HG02642 (cell line): ENCODE results near the gene SLC25A48.
"Not testable (repeated sequence)": the region's sequence is repeated elsewhere in the genome, so short reads cannot be mapped to it uniquely, and the experiment has no call there.

ENCODE experiments used
- ATAC-seq: cut with Tn5 transposase; IDR thresholded peaks from one replicate; pipeline ENCODE4 v1.9.1; 2021; ENCODE audit warnings: mild to moderate bottlenecking; ENCODE audit not compliant: unreplicated experiment, poor library complexity

Gene SLC25A48

DNA sequence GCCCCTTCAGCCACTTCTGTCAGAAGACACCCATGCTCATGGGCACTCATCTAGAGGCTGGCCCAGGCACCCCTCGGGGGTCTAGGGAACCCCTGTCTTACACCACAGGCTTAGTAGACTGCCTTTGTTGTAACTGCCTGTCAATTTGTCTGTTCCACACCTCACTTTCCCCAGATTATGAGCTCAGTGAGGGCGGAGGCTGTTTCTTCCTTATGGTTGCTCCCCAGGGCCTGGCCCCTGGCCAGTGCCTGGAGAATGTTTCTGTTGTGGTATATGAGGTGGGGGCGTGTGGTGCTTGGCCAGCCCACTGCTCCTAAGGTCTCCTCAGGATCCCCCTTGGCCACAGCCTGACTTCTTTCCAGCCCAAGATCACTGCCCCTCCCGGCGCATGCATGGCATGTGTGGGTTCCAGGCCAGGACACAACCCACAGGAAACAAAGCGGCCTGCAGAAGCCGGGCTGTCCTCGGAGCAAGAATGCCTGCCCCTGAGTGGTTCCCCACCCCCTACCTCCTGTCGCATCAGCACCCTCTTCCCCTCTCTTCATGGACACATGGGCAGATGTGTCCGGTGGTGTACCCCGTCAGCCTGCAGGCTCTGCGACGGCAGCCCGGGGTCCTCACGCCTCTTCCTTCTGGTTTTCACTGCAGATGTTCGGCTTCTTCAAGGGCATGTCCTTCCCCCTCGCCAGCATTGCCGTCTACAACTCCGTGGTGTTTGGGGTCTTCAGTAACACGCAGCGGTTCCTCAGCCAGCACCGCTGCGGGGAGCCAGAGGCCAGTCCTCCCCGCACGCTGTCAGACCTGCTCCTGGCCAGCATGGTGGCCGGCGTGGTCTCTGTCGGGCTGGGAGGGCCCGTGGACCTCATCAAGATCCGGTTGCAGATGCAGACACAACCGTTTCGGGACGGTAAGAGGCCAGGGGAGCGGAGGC lies 17.7 kb downstream of the SLC25A48 start:
- ATAC-seq = no peak

GRCh38 chr5:135857630-135858311 lies 23.3 kb downstream of the SLC25A48 start:
- no peak for ATAC-seq

- not testable (repeated sequence) for ATAC-seq
These were observed 24.7 kb downstream of the SLC25A48 start for GRCh38 chr5:135859186-135859585.

- ATAC-seq = no peak
These were observed 25.2 kb downstream of the SLC25A48 start for GRCh38 chr5:135859641-135860040.

- ATAC-seq = no peak
These were observed 27.2 kb downstream of the SLC25A48 start for GRCh38 chr5:135861641-135862040.

GRCh38 chr5:135862086-135862485 lies 27.6 kb downstream of the SLC25A48 start:
- no peak for ATAC-seq

- ATAC-seq = no peak
These were observed 28.3 kb downstream of the SLC25A48 start for GRCh38 chr5:135862744-135863143.

DNA sequence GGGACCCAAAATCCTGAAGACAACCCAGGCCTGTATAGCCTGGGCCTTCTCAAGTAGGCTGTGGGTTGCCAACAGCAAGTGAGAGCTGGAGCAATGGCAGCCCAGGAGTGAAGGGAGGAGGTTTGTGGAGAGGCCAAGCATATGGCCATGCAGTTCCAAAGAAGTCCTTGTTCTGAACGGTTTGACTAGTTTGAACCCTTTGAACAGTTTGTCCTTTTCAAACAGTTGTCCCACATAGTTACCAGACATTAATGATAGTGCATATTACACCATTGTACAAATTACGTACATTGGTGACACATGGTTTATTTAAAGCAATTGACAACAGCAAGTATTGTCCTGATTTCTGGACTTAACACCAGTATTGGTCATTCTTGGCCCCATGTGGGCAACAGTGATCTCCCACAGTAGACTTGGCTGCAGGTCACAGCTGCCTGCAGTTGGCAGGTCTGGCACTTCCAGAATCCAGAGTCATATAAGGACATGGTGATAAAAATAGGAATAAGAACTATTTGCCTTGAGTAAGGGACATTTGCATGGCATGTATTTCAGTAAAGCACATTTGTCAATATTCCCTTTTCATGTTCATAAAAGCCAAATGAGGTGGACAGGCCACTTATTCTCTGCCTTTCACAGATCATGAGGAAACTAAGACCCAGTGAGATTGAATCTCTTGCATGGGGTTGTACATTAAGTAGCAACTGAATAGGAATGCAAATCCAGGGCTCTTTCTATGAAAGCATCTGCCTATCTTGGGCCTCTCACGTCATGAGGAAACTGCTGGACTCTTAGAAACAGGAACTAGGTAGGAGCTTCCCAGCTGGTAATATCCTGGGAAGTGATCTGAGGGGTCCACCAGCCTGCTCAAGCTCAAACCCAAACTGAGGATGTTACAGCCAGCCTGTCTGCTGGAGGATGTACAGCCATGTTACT lies 30.3 kb downstream of the SLC25A48 start:
- no peak for ATAC-seq

- ATAC-seq = no peak
These were observed 31.6 kb downstream of the SLC25A48 start for GRCh38 chr5:135866016-135866415.

- no peak for ATAC-seq
These were observed 33.1 kb downstream of the SLC25A48 start for GRCh38 chr5:135867599-135867998.

GRCh38 chr5:135868681-135869080 lies 34.2 kb downstream of the SLC25A48 start:
- ATAC-seq = no peak

DNA sequence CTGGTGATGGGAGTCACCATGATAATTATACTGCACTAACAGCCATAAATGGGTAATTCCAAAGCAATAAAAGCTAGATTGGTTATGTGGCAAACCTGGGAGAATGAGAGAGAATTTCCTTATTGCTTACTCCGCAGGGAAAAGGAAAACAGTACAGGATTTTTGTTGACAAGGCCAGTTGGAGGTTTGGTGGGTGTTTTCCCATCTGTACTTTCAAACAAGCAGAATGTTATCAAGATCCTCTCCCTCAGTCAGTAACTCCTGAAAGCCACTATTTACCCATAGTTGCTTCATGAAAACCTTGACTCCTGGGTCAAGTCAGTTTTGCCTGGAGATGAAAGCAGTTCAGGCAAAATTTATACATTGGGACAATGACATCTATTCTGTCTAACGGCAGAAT lies 34.8 kb downstream of the SLC25A48 start:
- ATAC-seq = no peak

DNA sequence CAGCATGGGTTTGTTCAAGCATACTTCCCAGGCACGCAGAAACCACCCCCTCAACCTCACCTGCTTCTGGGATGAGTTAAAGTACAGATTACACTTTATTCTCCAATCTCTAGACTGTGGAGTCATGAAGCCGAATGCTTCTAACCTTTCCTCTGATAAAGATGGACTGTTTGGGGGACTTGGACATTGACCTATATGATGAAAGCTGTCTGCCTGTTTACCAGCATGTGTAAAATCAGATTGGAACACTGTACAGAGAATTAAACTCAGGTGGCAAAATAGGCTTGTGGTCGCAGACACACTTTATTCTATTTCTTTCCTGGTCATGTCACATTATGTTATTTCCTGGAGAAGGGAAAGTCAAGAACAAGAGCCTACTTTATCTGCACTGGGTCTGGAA lies 35.5 kb downstream of the SLC25A48 start:
- no peak for ATAC-seq

GRCh38 chr5:135871268-135871915 lies 36.9 kb downstream of the SLC25A48 start:
- no peak for ATAC-seq

DNA sequence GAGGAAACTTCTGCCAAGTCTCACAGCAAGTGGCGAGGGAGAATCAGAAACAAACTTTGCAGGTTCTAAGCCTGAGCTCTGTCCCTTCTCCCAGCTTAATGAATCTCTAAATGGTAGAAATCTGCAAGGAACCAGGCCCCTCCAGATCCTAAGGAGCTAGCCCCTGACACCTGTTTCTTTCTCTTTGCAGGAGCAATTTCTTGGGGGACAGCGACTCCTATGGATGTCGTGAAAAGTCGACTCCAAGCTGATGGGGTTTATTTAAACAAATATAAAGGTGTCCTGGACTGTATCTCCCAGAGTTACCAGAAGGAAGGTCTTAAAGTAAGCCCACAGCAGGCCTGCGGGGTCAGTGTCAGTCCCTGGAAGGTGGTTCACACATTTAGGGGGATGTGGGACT lies 39.4 kb downstream of the SLC25A48 start:
- ATAC-seq = no peak

GRCh38 chr5:135874461-135874860 lies 40.0 kb downstream of the SLC25A48 start:
- ATAC-seq = no peak

DNA sequence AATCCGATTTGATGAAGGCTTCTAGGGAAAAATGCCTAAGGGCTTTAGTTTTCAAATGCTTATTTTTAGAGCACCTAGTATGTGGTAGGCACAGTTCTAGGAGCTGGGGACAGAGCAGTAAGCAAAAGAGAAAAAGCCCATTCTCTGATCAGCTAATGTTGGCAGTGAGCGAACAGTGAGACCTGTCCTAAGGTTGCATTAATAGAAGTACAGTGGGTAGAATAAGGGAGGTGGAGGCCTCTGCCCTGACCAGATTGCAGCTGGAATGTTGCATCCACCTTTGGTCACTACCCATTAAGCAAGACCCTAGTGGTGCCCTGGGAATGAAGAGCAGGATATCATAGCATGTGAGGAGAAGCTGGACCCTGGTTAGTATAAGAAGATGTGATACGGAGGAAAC lies 41.1 kb downstream of the SLC25A48 start:
- ATAC-seq = no peak

DNA sequence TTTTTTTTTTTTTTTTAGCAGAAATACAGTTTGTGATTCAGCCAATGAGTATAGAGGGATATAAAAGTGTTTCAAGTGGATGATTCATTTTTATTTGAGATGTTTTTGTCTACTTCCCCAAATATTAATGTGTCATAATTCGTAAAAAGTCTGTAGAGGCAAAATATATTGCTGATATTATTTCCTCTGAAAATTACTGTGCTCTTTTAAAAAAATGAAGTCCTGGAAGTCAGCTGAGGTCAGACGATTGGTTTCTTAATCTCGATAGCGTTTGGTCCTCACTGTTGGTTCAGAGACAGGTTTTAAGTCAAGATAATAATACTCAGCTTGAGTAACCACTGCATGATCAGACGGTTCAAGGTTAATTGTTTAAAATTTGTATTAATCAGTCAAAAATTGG lies 41.7 kb downstream of the SLC25A48 start:
- no peak for ATAC-seq

- ATAC-seq = no peak
These were observed 43.2 kb downstream of the SLC25A48 start for GRCh38 chr5:135877570-135878155.

- ATAC-seq = no peak
These were observed 43.7 kb downstream of the SLC25A48 start for GRCh38 chr5:135878156-135878620.
